K562 (cell line): ENCODE data around the gene ARL14EPL. TPM values are rescaled to one million over a fixed set of nuclear protein-coding genes. Genes with fewer than 3 reads are reported as not detected.

ENCODE experiments used
- ATF7 ChIP-seq: fragments of 450-650 bp; IDR thresholded peaks from 2 replicates; pipeline ENCODE4 v1.7.1; 2014; ENCODE audit warnings: mild to moderate bottlenecking, moderate library complexity
- BRF1 ChIP-seq: IDR thresholded peaks from 3 replicates; pipeline ENCODE4 v1.6.1; 2011; ENCODE audit warnings: borderline replicate concordance, mild to moderate bottlenecking; ENCODE audit not compliant: insufficient read length; ENCODE audit errors: extremely low read depth
- CEBPB ChIP-seq: fragments of 450-650 bp; IDR thresholded peaks from 2 replicates; pipeline ENCODE4 v1.6.1; 2016; ENCODE audit warnings: missing genetic modification characterization, missing compliant biosample characterization
- CEBPG ChIP-seq, 3 experiments: fragments of 200-800 bp in 1 of 3; sonication (Bioruptor generic) in 1 of 3; sonication (generic) in 1 of 3; formaldehyde crosslinking in 1 of 3; IDR thresholded peaks in 2 of 3; conservative IDR thresholded peaks in 1 of 3; 2 replicates each; pipeline versions ENCODE4 v1.6.1 to v1.8.0; 2016 to 2022; ENCODE audit warnings: missing compliant biosample characterization in 2 of 3, missing genetic modification characterization in 2 of 3, mild to moderate bottlenecking in 1 of 3, missing genetic modification reagents in 1 of 3
- DDX20 ChIP-seq: fragments of 450-650 bp; IDR thresholded peaks from 2 replicates; pipeline ENCODE4 v1.6.1; 2016; ENCODE audit warnings: missing genetic modification characterization, low read depth, mild to moderate bottlenecking, missing compliant biosample characterization, moderate library complexity
- DPF2 ChIP-seq: fragments of 450-650 bp; IDR thresholded peaks from 2 replicates; pipeline ENCODE4 v1.6.1; 2016
- KLF10 ChIP-seq: fragments of 250-450 bp; sonication (Bioruptor Pico); IDR thresholded peaks from 2 replicates; pipeline ENCODE4 v1.6.1; 2021; ENCODE audit warnings: matching md5 sums
- MCM7 ChIP-seq, 2 experiments: fragments of 450-650 bp; IDR thresholded peaks; 2 replicates each; pipeline ENCODE4 v1.6.1; 2016 to 2018
- MEF2A ChIP-seq: IDR thresholded peaks from 2 replicates; pipeline ENCODE4 v1.6.1; 2011; ENCODE audit warnings: low read depth, mild to moderate bottlenecking, low read length, moderate library complexity; ENCODE audit not compliant: control insufficient read depth
- MTA1 ChIP-seq: fragments of 450-650 bp; IDR thresholded peaks from 2 replicates; pipeline ENCODE4 v1.6.1; 2017; ENCODE audit warnings: borderline replicate concordance
- NCOA1 ChIP-seq: fragments of 450-650 bp; IDR thresholded peaks from 2 replicates; pipeline ENCODE4 v1.6.1; 2016; ENCODE audit warnings: low read depth
- NUFIP1 ChIP-seq: fragments of 450-650 bp; IDR thresholded peaks from 2 replicates; pipeline ENCODE4 v1.6.1; 2018; ENCODE audit not compliant: partially characterized antibody
- PHF20 ChIP-seq: fragments of 450-650 bp; IDR thresholded peaks from 2 replicates; pipeline ENCODE4 v1.6.1; 2018; ENCODE audit not compliant: partially characterized antibody
- RAD21 ChIP-seq, 2 experiments: fragments of 250-450 bp in 1 of 2; fragments of 450-650 bp in 1 of 2; sonication (Bioruptor Pico) in 1 of 2; formaldehyde crosslinking in 1 of 2; IDR thresholded peaks in 1 of 2; conservative IDR thresholded peaks in 1 of 2; 2 replicates each; pipeline versions ENCODE4 v1.4.0 to v1.8.0; 2020 to 2022; ENCODE audit warnings: mild to moderate bottlenecking in 2 of 2, moderate library complexity in 1 of 2
- SIN3A ChIP-seq, 2 experiments: fragments of 150-350 bp in 1 of 2; IDR thresholded peaks; 2 replicates each; pipeline ENCODE4 v1.6.1; 2011 to 2016; ENCODE audit warnings: borderline replicate concordance in 2 of 2, low read depth in 2 of 2, low read length in 2 of 2, mild to moderate bottlenecking in 2 of 2, moderate library complexity in 2 of 2; ENCODE audit not compliant: control insufficient read depth in 1 of 2
- ZFPM2 ChIP-seq: fragments of 250-450 bp; sonication (Bioruptor Pico); IDR thresholded peaks from 2 replicates; pipeline ENCODE4 v1.5.1; 2022; ENCODE audit warnings: mild to moderate bottlenecking
- ZNF197 ChIP-seq: fragments of 200-800 bp; sonication (Bioruptor generic); IDR thresholded peaks from 2 replicates; pipeline ENCODE4 v1.6.1; 2016; ENCODE audit warnings: low read depth, missing genetic modification characterization, missing compliant biosample characterization
- ZNF551 ChIP-seq: fragments of 250-450 bp; sonication (Bioruptor Pico); IDR thresholded peaks from 2 replicates; pipeline ENCODE4 v1.5.0; 2021; ENCODE audit warnings: mild to moderate bottlenecking, moderate library complexity
- polyA plus RNA-seq, 8 experiments: library from polyadenylated mRNA; depleted of rRNA in 4 of 8; stranded (reverse) in 5 of 8; unstranded in 3 of 8; fragments of >200 nt; fragmentation: Nextera tagmentation in 2 of 8; fragmentation: Illumina TruSeq in 1 of 8; extraction: Ambion mirVana in 2 of 8; extraction: Trizol in 1 of 8; gene quantifications; 2 replicates each; pipeline versions ENCODE4 v1.2.1 to v1.2.3, GENCODE V29; 2011 to 2014; ENCODE audit warnings: inconsistent platforms in 1 of 8, missing spikeins in 1 of 8
- total RNA-seq, 7 experiments: library from RNA; depleted of rRNA in 6 of 7; stranded (reverse); fragments of >200 nt in 6 of 7; fragmentation: Illumina TruSeq in 2 of 7; extraction: Trizol in 2 of 7; gene quantifications; 2 replicates each; pipeline versions ENCODE4 v1.2.1 to v1.2.3, GENCODE V29; 2011 to 2021; ENCODE audit warnings: low replicate concordance in 1 of 7
- TF ChIP-seq, protein P1 (sequence below): fragments of 450-650 bp; formaldehyde crosslinking; IDR thresholded peaks from 2 replicates; pipeline ENCODE4 v1.4.0; 2020; ENCODE audit warnings: mild to moderate bottlenecking, moderate library complexity
- TF ChIP-seq, protein P2 (sequence below): IDR thresholded peaks from 2 replicates; pipeline ENCODE4 v1.6.1; 2011; ENCODE audit not compliant: insufficient read length; ENCODE audit errors: extremely low read depth
- TF ChIP-seq, protein P3 (sequence below): fragments of 250-450 bp; sonication (Bioruptor Pico); IDR thresholded peaks from 2 replicates; pipeline ENCODE4 v1.4.0; 2020; ENCODE audit warnings: mild to moderate bottlenecking, moderate library complexity
- TF ChIP-seq, protein P4 (sequence below), 3 experiments: fragments of 200-800 bp in 1 of 3; sonication (Bioruptor generic) in 1 of 3; sonication (generic) in 1 of 3; formaldehyde crosslinking in 1 of 3; IDR thresholded peaks; 2 replicates each; pipeline versions ENCODE4 v1.6.1 to v1.8.0; 2016 to 2022; ENCODE audit warnings: mild to moderate bottlenecking in 2 of 3, missing compliant biosample characterization in 2 of 3, missing genetic modification characterization in 2 of 3, missing genetic modification reagents in 1 of 3

Gene ARL14EPL
- total and polyA plus RNA-seq, 9 of the 15 experiments (the other 6 are each of a cell fraction or from before 2014, with no cell fraction given) = 0.06 to 0.14 (median 0.08) TPM; not detected in 5

DNA sequence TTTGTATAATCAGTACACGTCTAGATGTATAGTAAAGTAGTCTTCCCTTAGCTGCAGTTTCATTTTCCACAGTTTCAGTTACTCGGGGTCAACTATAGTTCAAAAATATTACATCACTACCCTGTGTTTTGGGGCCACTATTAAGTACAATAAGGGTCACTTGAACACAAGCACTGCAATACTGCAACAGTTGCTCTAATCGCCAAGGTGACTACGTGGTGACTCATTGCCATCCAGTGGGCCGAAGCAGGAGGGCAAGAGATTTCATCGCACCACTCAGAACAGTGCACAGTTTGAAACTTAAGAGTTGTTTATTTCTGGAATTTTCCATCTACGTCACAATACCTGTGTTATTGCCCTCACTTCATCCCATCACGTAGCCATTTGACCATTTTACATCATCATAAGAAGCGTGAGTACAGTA lies at the start of gene ARL14EPL (continued):
- TF ChIP-seq, protein P1, sequence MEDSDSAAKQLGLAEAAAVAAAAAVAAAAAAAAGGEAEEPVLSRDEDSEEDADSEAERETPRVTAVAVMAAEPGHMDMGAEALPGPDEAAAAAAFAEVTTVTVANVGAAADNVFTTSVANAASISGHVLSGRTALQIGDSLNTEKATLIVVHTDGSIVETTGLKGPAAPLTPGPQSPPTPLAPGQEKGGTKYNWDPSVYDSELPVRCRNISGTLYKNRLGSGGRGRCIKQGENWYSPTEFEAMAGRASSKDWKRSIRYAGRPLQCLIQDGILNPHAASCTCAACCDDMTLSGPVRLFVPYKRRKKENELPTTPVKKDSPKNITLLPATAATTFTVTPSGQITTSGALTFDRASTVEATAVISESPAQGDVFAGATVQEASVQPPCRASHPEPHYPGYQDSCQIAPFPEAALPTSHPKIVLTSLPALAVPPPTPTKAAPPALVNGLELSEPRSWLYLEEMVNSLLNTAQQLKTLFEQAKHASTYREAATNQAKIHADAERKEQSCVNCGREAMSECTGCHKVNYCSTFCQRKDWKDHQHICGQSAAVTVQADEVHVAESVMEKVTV (CRISPR knock-in tag) = peak; percentile 49; the same call in 1 of the 2 replicates
- no peak for TF ChIP-seq SIN3A (IDR thresholded peaks at IDR 0.05; ENCODE audit: borderline replicate concordance in 2 of 2, control insufficient read depth in 1 of 2, low read depth in 2 of 2, low read length in 2 of 2)
- no peak for TF ChIP-seq MTA1
- no peak for TF ChIP-seq ZNF197
- no peak for TF ChIP-seq ZNF551 (CRISPR knock-in tag)
- TF ChIP-seq NUFIP1 = no peak
- no peak for TF ChIP-seq NCOA1
- TF ChIP-seq PHF20 = no peak
- TF ChIP-seq MEF2A = no peak
- no peak for TF ChIP-seq MCM7 (IDR thresholded peaks at IDR 0.05)
- peak; percentile 85 for TF ChIP-seq CEBPB (tag)
- no peak for TF ChIP-seq ZFPM2 (CRISPR knock-in tag)
- TF ChIP-seq CEBPG (CRISPR knock-in tag; IDR thresholded peaks at IDR 0.05) = 0 out of 2 replicates have a peak, but pooled peaks have one; percentile 37
- TF ChIP-seq CEBPG (tag; conservative IDR thresholded peaks at IDR 0.05 in 1 of 2, IDR thresholded peaks at IDR 0.05 in 1 of 2) = peak; percentile 68 to 93
- TF ChIP-seq DPF2 = 0 out of 2 replicates have a peak, but pooled peaks have one; percentile 22
- TF ChIP-seq KLF10 (CRISPR knock-in tag) = no peak
- no peak for TF ChIP-seq DDX20 (tag)
- TF ChIP-seq BRF1 = no peak
- TF ChIP-seq, protein P2, sequence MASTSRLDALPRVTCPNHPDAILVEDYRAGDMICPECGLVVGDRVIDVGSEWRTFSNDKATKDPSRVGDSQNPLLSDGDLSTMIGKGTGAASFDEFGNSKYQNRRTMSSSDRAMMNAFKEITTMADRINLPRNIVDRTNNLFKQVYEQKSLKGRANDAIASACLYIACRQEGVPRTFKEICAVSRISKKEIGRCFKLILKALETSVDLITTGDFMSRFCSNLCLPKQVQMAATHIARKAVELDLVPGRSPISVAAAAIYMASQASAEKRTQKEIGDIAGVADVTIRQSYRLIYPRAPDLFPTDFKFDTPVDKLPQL = no peak
- TF ChIP-seq, protein P3, sequence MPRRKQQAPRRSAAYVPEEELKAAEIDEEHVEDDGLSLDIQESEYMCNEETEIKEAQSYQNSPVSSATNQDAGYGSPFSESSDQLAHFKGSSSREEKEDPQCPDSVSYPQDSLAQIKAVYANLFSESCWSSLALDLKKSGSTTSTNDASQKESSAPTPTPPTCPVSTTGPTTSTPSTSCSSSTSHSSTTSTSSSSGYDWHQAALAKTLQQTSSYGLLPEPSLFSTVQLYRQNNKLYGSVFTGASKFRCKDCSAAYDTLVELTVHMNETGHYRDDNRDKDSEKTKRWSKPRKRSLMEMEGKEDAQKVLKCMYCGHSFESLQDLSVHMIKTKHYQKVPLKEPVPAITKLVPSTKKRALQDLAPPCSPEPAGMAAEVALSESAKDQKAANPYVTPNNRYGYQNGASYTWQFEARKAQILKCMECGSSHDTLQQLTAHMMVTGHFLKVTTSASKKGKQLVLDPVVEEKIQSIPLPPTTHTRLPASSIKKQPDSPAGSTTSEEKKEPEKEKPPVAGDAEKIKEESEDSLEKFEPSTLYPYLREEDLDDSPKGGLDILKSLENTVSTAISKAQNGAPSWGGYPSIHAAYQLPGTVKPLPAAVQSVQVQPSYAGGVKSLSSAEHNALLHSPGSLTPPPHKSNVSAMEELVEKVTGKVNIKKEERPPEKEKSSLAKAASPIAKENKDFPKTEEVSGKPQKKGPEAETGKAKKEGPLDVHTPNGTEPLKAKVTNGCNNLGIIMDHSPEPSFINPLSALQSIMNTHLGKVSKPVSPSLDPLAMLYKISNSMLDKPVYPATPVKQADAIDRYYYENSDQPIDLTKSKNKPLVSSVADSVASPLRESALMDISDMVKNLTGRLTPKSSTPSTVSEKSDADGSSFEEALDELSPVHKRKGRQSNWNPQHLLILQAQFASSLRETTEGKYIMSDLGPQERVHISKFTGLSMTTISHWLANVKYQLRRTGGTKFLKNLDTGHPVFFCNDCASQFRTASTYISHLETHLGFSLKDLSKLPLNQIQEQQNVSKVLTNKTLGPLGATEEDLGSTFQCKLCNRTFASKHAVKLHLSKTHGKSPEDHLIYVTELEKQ (CRISPR knock-in tag) = no peak
- TF ChIP-seq, protein P4, sequence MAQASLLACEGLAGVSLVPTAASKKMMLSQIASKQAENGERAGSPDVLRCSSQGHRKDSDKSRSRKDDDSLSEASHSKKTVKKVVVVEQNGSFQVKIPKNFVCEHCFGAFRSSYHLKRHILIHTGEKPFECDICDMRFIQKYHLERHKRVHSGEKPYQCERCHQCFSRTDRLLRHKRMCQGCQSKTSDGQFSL (CRISPR knock-in tag; IDR thresholded peaks at IDR 0.05) = no peak
- TF ChIP-seq, protein P4 (tag; IDR thresholded peaks at IDR 0.05) = no peak
- peak; percentile 38; the same call in 1 of the 2 replicates for TF ChIP-seq ATF7
- peak; percentile 67 to 75 for TF ChIP-seq RAD21 (CRISPR knock-in tag; conservative IDR thresholded peaks at IDR 0.05 in 1 of 2, IDR thresholded peaks at IDR 0.05 in 1 of 2)
